CMK (cell line): ENCODE results near the gene CNTNAP2.
A peak's percentile ranks its signal among the peaks of the same experiment; 100 is the strongest.

Experiments
- DNase-seq: peaks from one replicate; pipeline ENCODE4 v3.0.0-alpha.2; 2010; ENCODE audit warnings: low read depth

The CNTNAP2 gene

DNA sequence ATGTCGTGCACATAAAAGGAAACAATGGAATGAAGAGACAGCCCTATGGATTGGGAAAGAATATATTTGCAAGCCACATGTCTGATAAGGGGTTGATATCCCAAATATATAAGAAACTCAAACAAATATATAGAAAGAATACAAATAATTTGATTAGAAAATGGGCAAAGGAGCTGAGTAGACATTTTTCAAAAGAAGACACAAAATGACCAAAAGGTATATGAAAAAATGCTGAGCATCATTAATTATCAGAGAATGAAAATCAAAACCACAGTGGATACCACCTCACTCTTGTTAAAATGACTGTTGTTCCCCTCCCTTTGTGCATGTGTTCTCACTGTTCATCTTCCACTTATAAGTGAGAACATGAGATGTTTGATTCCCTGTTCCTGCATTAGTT, 175.3 kb downstream of the CNTNAP2 start:
- DNase-seq: no peak

DNA sequence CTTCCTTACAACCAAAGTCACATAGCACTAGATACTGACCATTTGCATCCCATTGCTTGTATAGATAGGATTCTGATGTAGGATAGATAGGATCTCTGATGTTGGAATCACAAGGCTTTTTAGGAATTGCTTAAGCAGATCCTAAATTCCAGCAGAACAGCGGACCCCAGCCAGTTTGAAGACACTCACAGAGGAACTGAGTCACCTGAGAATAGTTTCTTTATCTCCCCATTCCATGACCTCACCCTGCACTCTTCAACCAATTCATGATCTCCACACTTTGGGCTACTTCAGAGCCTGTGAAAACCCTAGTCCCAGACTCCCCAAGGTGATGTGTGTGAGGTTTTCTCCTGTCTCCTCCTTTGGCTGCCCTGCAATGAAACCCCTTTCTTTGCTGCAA, 179.4 kb downstream of the CNTNAP2 start:
- DNase-seq: no peak

DNA sequence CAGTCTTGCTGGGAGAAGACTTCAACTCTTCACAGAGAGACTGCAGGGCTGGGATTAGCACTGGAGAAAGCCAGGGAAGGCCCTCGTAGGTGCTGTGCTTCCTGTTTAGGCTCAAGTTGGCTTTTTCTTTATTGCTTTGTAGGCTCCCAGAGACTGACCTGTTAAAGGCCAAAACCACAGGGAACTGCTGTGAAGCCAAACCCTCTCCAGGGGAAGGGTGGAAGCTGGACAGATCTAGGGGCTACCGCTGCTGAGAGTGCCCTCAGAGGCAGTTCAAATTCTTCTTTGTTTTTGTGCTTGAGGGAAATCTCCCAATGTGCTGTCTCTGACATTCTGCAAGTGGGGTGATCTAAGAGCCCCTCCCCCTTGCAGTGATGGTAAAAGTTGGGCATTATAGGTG, 198.4 kb downstream of the CNTNAP2 start:
- DNase-seq: no peak

- no peak for DNase-seq
These were observed 203.0 kb downstream of the CNTNAP2 start for GRCh38 chr7:146319629-146320028.

- no peak for DNase-seq
These were observed 204.7 kb downstream of the CNTNAP2 start for GRCh38 chr7:146321301-146321700.

- no peak for DNase-seq
These were observed 214.8 kb downstream of the CNTNAP2 start for GRCh38 chr7:146331369-146331768.

- peak; percentile 44 for DNase-seq
These were observed 228.7 kb downstream of the CNTNAP2 start for GRCh38 chr7:146345251-146345650.

DNA sequence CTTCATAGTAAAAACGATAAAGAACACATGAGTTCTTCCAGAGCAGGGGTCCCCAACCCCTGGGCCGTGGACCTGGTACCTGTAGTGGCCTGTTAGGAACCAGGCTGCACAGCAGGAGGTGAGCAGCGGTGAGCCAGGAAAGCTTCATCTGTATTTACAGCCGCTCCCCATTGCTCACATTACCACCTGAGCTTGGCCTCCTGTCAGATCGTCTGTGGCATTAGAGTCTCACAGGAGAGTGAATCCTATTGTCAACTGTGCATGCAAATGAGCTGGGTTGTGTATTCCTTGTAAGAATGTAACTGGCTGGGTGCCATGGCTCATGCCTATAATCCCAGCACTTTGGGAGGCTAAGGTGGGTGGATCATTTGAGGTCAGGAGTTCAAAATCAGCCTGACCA, 229.5 kb downstream of the CNTNAP2 start:
- no peak for DNase-seq

DNA sequence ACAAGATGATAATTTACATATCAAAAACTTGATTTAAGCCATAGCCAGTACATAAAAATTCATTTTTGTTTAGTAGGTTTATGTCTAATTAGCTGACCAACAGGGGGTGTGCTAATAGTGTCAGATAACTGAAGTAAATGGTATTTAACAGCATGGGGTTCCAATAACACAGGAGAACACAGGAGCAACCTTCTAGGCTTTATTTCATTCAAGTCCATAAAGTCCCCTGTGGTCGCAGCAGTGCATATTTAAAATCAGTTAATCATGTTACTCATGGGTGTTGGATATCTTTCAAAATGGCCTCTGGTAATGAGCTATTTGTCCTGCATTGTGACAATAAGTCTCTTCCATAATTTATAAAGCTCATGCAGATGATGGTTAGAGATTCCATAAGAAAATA, 238.6 kb downstream of the CNTNAP2 start:
- DNase-seq: no peak

DNA sequence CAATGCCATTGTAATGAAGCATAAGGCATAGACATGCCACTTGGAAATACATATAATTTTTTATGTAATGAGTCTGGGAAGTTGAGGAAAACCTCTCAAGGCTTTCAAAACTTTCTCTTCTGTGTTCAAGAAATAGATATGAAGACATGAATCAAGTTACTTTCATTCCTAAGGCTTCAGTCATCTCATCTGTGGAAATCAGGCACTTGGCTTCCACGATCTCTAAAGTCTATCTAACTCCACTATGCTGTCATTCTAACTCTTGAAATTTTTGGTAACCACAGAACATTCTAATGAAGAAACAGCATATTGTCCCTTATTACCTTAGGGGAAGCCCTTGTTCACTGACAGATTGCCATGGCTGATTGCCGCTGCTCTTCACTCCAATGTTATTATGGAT, 242.6 kb downstream of the CNTNAP2 start:
- DNase-seq: no peak

DNA sequence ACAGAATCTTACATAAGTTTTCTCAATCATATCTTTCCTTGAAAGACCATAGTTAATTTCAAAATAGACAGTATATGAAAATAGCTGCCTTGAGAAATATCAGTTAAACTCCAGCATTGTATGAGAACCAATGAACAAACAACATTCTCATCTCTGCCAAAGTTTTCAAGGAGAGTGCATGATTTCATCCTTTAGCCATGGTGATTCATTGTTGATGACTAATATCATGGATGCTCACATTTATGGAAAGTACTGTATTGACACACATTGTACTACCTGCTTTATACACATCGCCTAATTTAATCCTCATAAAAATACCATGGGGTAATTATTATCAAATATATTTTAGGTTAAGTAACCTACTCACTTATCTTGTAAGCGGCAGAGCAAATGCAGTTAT, 250.3 kb downstream of the CNTNAP2 start:
- no peak for DNase-seq

DNA sequence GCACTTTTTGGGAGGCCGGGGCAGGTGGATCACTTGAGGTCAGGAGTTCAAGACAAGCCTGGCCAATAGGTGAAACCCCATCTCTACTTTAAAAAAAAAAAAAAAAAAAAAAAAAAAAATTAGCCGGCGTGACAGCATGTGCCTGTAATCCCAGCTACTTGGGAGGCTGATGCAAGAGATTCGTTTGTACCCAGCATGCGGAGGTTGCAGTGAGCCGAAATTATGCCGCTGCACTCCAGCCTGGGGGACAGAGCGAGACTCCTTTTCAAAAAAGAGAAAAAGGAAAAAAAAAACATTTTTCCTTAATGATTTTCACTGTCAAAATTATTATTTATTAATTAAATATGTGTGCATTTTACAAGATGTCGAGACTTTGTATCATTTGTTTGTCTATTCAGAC, 253.6 kb downstream of the CNTNAP2 start:
- DNase-seq: no peak

DNA sequence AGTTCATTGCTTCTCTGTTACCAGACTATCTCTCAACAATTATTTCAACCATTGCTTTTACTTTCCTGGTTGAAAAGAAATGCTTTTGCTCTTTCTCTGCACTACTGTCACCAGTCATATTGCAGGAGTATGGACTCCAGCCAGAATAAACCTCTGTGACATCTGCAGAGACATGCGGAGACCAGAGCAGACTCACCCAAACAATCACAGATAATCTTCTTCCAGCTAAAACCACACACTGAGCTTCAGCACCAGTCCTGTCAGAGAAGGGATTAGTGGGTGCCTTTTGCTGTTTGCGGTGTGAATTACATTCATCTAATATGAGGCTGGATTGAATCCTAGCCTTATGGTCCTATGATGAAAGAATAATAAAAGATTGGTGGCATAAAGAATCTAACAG, 258.6 kb downstream of the CNTNAP2 start:
- DNase-seq: no peak

DNA sequence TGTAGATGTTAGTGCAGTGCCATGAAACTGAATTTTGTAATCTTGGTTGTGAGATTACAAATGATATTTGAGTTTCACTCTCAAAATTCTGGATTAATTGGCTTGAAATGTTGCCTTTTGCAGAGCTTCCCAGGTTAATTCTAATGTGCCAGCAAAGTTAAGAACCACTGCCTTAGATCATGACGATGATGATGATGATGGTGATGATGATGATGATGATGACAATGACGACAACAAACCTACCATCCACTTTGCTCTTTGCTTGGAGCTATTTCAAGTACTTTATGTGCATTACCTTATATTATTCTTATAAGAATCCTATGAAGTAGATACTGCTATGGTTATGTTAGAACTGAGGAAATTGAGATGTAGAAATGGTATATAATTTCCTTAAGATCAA, 261.6 kb downstream of the CNTNAP2 start:
- no peak for DNase-seq

DNA sequence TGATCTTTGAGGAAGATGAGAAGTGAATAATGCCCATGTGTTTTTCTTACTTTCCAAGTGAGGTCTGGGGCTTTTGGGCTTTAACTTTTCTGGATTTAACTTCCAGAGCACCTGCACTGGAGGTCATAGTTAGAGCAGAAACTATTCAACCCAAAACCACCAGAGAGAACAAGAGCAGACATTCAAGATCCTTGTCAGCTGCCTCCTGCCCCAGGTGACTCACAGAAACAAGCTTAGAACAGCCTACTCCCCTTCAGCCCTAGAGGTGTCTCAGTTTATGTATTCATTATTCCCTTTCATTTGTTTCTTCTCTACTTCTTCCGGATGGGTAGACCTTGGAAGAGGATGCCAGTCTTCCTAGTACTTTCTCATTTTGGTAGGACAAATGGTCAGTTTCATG, 270.5 kb downstream of the CNTNAP2 start:
- no peak for DNase-seq

DNA sequence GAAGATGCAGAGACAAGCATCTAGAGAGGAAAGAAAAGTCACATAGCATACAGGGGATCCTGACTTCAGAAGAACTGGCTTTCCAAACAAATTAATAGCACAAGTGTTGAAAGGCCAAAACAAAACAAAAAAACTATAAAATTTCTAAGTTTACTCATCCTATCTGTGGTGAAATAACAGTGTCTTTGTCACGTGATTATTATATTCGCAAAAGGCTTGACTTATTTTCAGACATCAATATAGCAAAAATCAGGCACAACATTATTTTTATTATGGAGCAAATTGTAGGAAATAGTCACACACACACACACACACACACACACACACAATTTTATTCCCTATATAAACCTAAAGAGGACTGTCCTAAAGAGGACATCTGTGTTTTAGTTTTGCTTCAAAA, 272.3 kb downstream of the CNTNAP2 start:
- DNase-seq: no peak

DNA sequence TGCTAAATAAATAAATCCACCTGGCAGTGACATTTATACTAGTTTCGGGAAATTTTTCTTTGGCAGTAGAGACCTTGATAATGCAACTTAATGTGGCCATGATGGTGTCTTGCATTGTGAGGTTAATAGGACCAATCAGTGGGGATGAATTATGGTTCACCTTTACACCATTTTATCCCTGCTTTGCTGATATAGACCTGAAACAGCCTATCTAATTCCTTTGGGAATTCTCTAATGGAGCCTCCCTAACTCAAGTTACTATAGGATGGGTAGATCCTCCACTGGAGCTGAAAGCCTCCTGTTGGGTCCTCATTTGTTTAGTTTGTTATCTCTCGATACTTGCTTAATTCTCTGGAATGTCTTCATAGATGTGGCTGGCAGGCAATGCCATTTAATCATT, 276.7 kb downstream of the CNTNAP2 start:
- no peak for DNase-seq

- no peak for DNase-seq
These were observed 280.5 kb downstream of the CNTNAP2 start for GRCh38 chr7:146397141-146397540.

DNA sequence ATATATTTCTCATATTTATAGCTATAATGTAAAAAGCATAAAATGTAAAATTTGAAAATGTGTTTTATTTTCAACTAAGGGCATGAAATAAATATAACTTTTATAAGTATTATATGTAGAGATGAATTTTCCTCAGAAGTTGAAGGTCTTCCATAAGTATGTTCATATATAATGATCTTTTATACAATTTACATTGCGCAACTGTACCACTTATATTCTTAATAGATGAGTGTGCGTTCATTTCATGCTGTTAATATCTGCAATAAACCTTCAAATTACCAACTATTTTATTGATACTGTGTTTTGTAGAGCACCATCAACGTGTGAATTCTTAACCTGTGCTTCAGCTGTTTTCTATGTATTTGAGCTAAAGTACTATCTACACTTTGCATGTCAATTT, 285.3 kb downstream of the CNTNAP2 start:
- no peak for DNase-seq

DNA sequence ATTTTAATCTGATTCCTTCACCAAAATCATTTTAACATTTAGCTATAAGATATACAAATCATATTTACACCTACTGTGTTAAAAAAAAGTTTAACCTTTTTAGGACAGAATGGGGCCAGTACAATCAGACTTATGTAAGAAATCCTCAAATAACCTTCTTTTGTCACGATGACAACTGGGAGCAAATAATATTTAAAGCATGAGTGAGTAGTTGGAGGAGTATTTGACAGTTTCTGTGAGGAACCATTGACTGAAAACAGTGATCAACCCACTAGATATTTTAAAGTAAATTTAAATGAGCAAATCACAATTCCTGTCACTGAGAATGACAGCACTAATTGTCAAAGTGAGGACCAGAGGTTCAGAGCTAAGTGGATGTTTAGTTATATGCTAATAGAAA, 289.1 kb downstream of the CNTNAP2 start:
- no peak for DNase-seq

DNA sequence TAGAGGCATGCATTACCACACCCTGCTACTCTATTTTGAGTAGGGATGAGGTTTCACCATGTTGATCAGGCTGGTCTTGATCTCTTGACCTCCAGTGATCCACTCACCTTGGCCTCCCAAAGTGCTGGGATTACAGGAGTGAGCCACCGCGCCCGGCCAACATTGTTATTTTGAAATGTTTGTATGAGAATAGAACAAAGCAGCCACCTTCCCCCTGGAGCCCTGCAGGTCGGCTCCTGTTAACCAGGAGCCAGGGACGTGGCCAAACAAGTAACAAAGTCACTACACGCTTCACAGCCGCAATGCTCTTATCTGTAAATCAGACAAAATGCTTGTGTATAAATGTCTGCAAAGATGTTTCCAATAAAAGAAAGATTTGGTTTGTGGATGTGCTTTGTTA, 295.4 kb downstream of the CNTNAP2 start:
- no peak for DNase-seq

GRCh38 chr7:146412781-146413180, 296.2 kb downstream of the CNTNAP2 start:
- DNase-seq: no peak

- DNase-seq: no peak
These were observed 297.8 kb downstream of the CNTNAP2 start for GRCh38 chr7:146414373-146414772.

DNA sequence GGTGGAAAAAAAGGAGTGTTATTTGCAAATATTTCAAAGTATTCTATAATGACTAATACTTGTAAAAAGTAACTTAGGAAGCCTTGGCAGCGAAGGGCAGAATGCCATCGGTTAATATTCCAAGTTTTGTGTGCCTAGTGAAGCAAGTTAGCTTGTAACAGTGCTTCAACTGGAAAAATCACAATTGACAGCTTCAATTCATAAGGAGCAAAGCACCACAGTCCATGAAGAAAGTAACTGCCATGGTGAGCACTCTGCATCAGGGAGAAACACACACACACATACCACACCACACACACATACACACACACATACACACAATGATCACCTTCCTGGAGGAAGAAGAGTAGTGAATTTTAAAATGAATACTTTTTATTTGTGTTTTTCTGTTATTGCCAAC, 298.3 kb downstream of the CNTNAP2 start:
- DNase-seq: no peak

DNA sequence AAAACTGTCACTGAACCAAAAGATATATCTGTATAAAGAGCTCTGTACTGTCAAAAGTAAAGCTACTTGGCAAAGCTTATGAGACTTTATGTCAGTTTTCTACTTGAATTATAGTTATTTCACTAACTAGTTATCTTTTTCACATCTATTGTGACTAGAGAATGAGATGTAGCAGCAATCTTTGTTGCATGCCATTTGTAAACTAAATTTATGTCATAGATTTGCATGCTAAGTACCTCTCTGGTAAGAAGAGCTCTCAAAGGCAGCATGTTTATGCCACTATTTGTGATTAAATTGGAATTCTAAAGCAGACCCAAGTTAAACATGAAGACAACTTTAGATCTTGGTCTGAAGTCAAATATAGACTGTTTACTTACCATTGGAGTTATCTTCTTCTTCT, 300.6 kb downstream of the CNTNAP2 start:
- no peak for DNase-seq
